ENCODE data around the gene LEF1. TPM values are rescaled to one million over a fixed set of nuclear protein-coding genes. Genes with fewer than 3 reads are reported as not detected.

Gene LEF1
- total RNA-seq, result 1 to 10 TPM; 3.3 to 10.0 (median 5.6) TPM

- ATAC-seq (ENCODE audit: low FRiP score in 2 of 2) (peak in 1 of 2 donors; percentile 14), DNase-seq (peak in 1 of 2 donors; percentile 87)
- Histone ChIP-seq H3K9me3 (no peaks in the 10 kb centered on the region), H3K4me3 (peak within 1 kb of the TSS; percentile 39 to 70 (median 61)), H3K27ac (peak within 1 kb of the TSS in 3 of 4 donors; percentile 49 to 68 (median 67)), H3K36me3 (no peaks in the 10 kb centered on the region), H3K27me3 (peaks cover 0 to 56% (median 26%) of the 10 kb centered on the region in 4 donors), H3K4me1 (peaks cover 28 to 61% (median 49%) of the 10 kb centered on the region in 4 donors)
- TF ChIP-seq EP300 (IDR thresholded peaks at IDR 0.05), result no peak
- TF ChIP-seq POLR2AphosphoS5 (IDR thresholded peaks at IDR 0.05), result no peak
- TF ChIP-seq CTCF (IDR thresholded peaks at IDR 0.05), result no peak
- peak in 1 of 4 donors; percentile 16 for TF ChIP-seq POLR2A (IDR thresholded peaks at IDR 0.05)
- WGBS, 2 donors, result 2% methylated on average over 31 to 42 of the region's 61 CpGs
Observed at GRCh38 chr4:108168671-108169523, at the start of gene LEF1. Gene LEF1, minus strand, starts transcription at chr4:108168932. Its CDS starts 1,165 bp downstream, at chr4:108167767.

DNA sequence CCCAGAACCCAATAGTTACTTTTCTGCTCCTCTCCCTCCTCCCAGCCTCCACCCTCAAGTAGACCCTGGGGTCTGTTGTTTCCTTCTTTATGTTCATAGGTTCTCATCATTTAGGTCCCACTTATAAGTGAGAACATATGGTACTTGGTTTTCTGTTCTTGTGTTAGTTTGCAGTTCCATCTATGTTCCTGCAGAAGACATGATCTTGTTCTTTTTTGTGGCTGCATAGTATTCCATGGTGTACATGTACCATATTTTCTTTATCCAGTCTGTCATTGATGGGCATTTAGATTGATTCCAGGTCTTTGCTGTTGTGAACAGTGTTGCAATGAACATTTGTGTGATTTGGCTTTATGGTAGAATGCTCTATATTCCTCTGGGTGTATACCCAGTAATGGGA, 47.8 kb upstream of the LEF1 start:
- no peaks in the 10 kb centered on the region for H3K27me3 ChIP-seq

DNA sequence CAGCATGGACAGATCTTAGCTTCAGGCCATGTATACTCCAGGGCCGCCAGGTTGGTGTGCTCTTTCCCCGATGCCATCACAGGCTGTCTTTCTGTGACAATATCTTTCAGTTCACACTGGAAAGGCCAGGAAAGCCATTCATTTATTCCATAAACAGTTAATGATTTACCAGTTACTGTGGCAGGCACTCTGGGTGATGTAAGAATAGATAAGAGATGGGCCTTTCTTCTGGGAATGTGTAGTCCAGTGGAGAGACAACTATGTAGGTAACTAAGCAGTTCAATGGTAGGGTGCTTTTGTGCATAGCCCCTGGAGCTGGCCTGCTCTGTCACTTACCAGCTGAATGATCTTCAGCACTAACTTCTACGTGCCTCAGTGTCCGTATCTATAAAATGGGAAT, 46.3 kb upstream of the LEF1 start:
- 95 to 96% methylated on average over 4 of the region's 4 CpGs for WGBS, 2 donors
- no peak for ATAC-seq (ENCODE audit: low FRiP score in 2 of 2)

More for the DNA sequence above, 47.8 kb upstream of the LEF1 start:
- Histone ChIP-seq H3K36me3 (no peaks in the 10 kb centered on the region), H3K27ac (no peak overlapping the region), H3K9me3 (no peaks in the 10 kb centered on the region), H3K4me3 (no peak overlapping the region), H3K4me1 (no peaks in the 10 kb centered on the region)
- ATAC-seq (ENCODE audit: low FRiP score in 2 of 2) (no peak), DNase-seq (no peak)
- TF ChIP-seq EP300 (IDR thresholded peaks at IDR 0.05), result no peak
- no peak for TF ChIP-seq POLR2A (IDR thresholded peaks at IDR 0.05)
- TF ChIP-seq CTCF (IDR thresholded peaks at IDR 0.05), result no peak
- TF ChIP-seq POLR2AphosphoS5 (IDR thresholded peaks at IDR 0.05), result no peak

DNA sequence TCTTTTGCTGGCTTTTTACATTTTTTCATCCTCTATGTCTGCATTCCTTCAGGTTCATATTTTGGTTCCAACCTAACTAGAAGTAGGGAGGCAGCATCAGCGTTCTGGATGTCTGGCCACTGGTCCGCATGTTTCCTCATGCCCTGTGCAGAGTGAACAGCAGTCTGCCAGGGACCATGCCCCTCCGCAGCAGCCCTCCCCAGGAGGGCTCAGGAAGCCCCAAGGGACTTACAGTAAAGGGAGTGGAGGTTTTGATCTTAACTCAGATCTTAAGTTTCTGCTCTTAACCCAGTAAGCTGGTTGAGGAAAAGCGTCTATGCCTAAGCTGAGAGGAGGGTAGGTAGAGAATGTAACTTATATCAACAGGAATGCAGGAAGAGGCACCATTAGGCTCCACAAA, 45.0 kb upstream of the LEF1 start:
- Histone ChIP-seq H3K4me3 (no peak overlapping the region), H3K36me3 (no peaks in the 10 kb centered on the region), H3K27me3 (no peaks in the 10 kb centered on the region), H3K4me1 (no peaks in the 10 kb centered on the region), H3K9me3 (no peaks in the 10 kb centered on the region), H3K27ac (no peak overlapping the region)
- peak in 1 of 2 donors; percentile 43 for ATAC-seq (ENCODE audit: low FRiP score in 2 of 2)
- no peak for DNase-seq
- no peak for TF ChIP-seq EP300 (IDR thresholded peaks at IDR 0.05)
- TF ChIP-seq POLR2AphosphoS5 (IDR thresholded peaks at IDR 0.05), result no peak
- TF ChIP-seq CTCF (IDR thresholded peaks at IDR 0.05), result no peak
- no peak for TF ChIP-seq POLR2A (IDR thresholded peaks at IDR 0.05)
- 89 to 90% methylated on average over 4 of the region's 4 CpGs for WGBS, 2 donors

More for the DNA sequence above, 46.3 kb upstream of the LEF1 start:
- Histone ChIP-seq H3K36me3 (no peaks in the 10 kb centered on the region), H3K27ac (no peak overlapping the region), H3K4me3 (no peak overlapping the region), H3K9me3 (no peaks in the 10 kb centered on the region), H3K4me1 (no peaks in the 10 kb centered on the region), H3K27me3 (no peaks in the 10 kb centered on the region)
- no peak for TF ChIP-seq POLR2AphosphoS5 (IDR thresholded peaks at IDR 0.05)
- no peak for TF ChIP-seq CTCF (IDR thresholded peaks at IDR 0.05)
- no peak for TF ChIP-seq POLR2A (IDR thresholded peaks at IDR 0.05)
- no peak for TF ChIP-seq EP300 (IDR thresholded peaks at IDR 0.05)
- no peak for DNase-seq
